GM19035 (cell line): ENCODE measurements around the gene CAPN14.
A peak's percentile ranks its signal among the peaks of the same experiment; 100 is the strongest.

ENCODE experiments used
- ATAC-seq: cut with Tn5 transposase; IDR thresholded peaks from one replicate; pipeline ENCODE4 v1.9.1; 2021; ENCODE audit not compliant: unreplicated experiment

The CAPN14 gene

GRCh38 chr2:31243053-31243452 is 25.7 kb upstream of the CAPN14 start:
- no peak for ATAC-seq

GRCh38 chr2:31241625-31242270 is 24.4 kb upstream of the CAPN14 start:
- ATAC-seq = no peak

DNA sequence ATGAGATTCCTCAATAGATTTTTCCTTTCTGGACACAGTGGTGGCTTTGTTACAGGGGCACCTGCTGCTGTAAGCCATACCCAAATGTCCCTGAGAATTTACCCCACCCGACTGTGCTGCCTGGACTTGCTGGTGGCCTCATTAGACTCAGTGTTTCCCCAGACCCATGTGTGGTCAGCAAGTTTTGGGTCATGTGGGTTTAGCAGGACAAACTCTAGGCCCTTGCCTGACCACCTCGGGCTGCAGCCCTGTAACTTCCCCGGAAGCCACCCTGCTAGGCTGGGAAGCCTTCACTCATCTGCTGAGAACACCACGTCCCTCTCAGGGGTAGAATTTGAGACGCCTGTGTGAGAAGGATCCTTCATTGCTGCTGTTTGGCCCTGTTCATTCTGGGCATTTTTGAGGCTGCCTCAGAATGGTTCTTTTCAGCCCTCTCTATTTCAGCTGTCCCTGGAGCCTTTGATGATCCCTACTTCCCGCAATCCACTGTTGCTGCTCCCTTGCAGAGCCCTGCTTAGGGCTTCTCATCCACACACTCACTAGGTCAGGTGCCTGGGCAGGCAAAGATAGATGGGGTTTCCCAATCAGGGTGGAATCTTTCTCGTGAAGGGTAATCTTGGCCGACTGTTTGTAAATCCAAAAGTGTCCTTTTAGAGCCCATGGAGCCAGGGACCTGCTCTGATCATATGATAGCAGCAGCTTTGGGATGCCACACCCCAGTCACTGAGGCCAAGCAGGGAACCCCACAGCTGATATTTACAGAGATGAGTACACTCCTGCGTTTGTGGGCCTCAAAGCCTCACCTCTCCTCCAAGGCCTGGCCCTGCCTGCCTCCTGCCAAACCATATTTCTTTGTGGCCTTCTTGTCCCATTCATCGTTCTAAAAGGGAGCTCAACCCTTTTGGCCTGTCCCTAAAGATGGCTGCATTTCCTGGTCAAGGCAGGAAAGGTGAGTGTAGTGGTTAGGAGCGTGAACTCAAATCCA is 23.4 kb upstream of the CAPN14 start:
- ATAC-seq = no peak

DNA sequence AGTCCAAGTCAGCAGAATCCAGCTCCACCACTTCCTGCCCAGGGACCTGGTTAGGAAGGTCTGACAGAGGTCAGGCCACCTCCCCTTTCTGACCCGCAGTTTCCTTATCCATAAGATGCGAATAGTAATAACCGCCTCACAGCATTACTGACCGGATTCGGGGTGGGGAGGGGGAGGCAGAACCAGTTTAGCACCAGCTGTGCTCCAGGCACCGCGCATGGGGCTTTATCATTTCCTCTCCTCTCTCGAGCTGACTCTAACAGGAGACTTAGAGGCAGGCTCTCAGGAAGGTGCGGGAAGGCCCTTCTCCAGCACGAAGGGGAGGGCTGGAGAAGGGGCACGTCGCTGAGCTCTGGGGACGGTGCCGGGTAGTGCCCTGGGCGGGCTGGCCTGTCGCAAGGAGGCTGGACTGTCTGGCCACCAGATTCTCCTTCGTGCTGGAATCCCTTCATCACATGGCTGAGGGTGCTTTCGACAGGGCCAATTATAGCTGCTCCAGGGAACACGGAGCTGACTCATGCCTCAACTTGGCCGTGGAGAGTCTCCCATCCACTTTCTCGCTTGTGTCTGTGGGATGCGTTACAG is 22.4 kb upstream of the CAPN14 start:
- no peak for ATAC-seq

GRCh38 chr2:31238906-31239592 is 21.7 kb upstream of the CAPN14 start:
- ATAC-seq = no peak

DNA sequence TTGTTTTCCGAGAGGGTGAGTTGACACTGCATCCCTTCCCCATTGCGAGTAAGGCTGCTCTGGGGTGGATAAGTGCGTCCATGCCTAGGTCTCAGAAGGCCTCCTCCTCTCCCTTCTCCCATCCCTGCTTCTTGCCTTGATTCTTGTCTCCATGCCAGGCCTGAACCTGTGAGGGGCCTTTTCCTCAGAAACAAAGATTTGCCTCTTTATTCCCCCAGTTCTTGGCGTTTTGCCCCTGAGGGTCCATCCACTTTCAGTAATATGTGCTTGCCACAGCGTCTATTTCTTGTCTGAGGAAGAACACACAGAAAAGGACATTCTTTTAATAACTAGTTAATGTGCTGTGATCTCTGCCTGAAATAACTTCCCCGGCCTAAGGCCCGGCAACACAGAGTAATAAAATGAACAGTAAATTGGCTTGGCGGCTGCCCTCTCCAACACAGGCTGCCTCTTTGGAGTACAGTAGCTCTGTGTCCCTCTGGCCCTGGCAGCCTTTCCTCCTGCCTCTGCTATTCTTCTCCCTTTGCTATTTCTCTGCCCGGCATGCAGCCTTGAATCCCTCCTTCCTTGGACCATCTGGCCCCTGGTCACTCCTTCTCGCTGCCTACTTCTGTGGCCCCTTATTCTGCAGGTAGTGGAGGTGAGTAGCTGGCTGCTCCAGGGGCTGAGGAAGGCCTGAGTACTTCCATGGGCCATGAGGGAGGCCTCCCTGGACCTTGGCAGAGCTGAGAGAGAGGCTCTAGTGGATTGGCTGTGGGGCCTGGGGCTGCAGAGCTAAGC is 21.0 kb upstream of the CAPN14 start:
- ATAC-seq = no peak

DNA sequence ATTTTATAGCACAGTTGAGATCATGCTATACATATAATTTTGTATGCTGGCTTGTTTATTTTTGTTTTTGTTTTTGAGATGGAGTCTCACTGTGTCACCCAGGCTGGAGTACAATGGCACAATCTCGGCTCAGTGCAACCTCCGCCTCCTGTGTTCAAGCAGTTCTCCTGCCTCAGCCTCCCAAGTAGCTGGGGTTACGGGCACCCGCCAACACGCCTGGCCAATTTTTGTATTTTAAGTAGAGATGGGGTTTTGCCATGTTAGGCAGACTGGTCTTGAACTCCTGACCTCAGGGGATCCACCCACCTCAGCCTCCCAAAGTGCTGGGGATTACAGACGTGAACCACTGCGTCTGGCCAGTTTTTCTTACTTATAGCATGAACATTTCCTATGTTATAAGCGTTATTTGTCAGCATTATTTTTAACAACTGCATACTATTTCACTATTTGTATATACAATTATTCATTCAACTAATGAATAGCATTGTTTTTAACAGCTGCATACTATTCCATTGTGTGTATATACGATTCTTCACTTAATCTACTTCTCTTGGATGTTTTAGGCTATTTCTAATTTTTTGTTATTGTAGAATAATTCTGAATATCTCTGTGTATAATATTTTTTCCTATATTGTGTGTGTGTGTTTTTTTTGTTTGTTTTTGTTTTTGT is 20.2 kb upstream of the CAPN14 start:
- ATAC-seq = no peak

- ATAC-seq = no peak
These were observed 19.3 kb upstream of the CAPN14 start for GRCh38 chr2:31236433-31237205.

DNA sequence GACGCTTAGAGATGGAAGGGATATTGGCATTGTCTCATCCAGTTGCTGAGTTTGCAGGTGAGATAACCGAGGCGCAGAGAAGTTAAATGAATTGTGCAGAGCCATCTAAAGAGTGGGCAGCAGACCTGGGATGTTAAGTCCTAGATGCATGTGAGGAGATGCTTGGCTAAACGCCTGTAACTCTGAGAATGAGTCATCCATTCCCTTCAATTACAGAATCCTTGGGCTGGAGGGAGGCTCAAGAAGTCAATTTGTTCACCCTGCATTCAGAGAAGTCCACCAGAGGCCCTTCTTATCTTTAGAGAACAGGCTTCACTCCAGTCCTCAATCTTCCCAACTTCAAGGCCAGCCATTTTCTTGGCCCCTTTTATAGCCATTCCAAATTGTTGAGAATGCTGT is 18.2 kb upstream of the CAPN14 start:
- ATAC-seq = no peak

DNA sequence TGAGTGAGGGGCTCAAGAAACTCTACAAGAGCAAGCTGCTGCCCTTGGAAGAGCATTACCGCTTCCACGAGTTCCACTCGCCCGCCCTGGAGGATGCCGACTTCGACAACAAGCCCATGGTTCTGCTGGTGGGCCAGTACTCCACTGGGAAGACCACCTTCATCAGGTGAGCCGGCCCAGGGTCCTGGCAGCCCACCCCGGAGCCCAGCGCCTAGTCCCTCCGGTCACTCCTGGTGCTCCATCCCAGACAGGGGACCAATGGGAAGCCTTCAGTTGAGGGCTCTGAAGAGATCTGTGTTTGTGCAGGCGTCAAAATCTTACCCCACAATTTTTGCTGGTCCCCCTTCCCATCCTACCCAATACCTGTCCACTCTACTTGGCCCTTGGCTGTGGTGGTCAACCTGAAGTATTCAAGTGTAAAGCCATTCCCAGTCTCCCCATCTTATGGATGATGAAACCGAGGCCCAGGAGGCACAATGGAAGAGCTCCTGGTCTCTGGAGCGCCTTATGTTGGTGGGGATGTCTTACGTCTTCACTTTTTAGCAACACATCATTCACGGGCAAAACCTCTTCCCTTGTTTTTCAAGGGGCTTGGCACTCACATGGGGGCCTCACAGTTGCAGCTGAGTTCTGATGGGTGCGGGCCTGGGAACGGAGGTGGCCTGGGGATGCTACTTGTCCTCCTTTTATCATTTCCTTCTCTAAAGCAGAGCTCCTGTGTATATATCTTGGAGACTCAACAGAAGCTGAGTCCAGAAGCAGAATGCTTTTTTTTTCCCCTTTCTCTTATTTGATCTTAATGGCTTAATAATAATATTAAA is 17.6 kb upstream of the CAPN14 start:
- ATAC-seq = no peak

DNA sequence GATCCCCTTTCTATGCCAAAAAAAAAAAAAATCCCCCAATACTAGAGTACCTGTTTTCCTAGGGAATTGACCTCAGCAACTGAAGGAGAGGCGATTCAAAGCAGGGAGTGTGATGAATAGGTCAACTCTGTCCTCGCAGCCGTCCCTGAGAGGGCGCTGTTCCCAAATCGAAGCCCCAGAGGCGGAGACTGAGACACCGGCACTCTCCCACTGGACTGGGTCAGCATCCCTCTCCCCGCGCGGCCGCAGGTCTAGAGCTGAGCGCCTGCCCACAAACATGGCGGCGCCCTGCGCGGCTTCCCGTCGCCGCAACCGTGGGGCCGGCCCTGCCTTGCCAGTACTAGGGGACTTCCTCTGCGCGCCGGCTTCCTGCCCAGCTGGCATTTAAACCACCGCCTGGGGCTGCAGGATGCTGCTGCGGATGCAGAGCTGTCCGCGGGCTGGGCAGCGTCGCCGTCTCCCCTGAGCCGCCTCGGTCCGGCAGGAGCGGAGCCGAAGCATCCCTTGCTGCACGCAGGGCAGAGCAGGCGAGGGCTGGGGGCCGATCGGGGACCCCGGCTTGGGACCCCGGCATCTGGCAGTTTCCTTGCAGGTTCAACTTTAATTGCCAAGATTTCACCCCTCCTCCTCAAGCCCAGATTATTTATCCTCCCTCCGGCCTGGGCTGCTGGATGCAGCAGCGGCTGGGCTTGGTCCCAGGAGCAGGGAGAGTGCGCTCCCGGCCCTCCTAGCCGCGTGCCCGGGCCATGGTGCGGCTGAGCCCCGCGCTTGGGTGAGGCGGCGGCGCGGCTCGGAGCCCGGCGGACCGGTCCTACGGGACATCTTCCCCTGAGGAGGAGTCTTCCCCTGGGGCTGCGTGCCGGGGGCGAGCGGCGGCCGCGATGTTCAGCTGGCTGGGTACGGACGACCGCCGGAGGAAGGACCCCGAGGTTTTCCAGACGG is 16.7 kb upstream of the CAPN14 start, which contains the start of gene EHD3:
TSS of gene EHD3 (plus strand) at position 412 of the 942 bp plus-strand sequence. CDS start at position 882, 470 bp downstream.
- ATAC-seq = peak; percentile 97

GRCh38 chr2:31233231-31233630 is 15.9 kb upstream of the CAPN14 start:
- no peak for ATAC-seq

DNA sequence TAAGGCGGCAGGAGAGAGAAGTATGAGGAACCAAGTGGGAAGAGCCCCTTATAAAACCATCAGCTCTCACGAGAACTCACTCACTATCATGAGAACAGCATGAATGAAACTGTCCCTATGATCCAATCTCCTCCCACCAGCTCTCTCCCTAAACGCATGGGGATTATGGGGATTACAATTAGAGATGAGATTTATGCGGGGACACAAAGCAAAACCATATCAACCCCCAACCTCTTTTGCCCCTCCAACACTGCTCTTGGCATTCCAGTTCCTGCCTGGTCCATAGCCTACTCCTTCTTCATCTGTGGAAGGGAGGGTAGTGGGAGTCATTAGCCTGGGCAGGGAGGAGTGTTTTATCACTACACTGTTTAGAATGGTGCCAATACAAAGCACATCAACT is 15.3 kb upstream of the CAPN14 start:
- ATAC-seq = no peak

- no peak for ATAC-seq
These were observed 14.4 kb upstream of the CAPN14 start for GRCh38 chr2:31231571-31232302.

- ATAC-seq = no peak
These were observed 13.4 kb upstream of the CAPN14 start for GRCh38 chr2:31230751-31231150.

DNA sequence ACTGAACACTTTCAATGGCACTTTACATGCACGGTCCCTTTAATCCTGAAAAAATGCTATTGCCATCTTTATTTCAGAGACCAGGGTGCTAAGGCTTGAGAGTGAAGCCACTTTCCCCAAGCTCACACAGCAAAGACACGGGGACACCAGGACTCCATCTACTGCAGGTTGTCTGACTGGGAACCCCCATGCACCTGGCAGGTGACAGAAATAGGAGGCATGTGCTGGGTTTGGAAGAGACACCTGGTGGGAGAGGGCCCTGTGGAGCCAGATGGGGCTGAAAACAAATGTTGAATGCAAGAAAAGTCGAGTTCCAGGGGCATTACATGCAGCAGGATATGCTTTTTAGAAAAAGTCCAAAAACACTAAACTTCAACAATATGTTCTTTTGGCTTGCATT is 11.4 kb upstream of the CAPN14 start:
- no peak for ATAC-seq
